HCT116 (cell line): Measurements from ENCODE around the gene PDE6D. TPM values are rescaled to one million over a fixed set of nuclear protein-coding genes. Genes with fewer than 3 reads are reported as not detected.

Experiments
- ATAC-seq: fragments of 200-7000 bp; cut with Tn5 transposase; 2 replicates; pipeline ENCODE4 v1.9.1; 2020; ENCODE audit warnings: mild to moderate bottlenecking, moderate library complexity
- BruUV-seq: library from RNA; stranded (reverse); fragments of 400-500 nt; replicated peaks from 2 replicates; lab custom pipeline; 2021; lab: Mats Ljungman, UMichigan
- CTCF ChIA-PET: fragments of 300-600 bp; sonication (Branson Sonifier 250); formaldehyde crosslinking; loops from one replicate; lab custom pipeline; 2021; ENCODE audit warnings: antibody characterized with exemption; lab: Charles Lee
- POLR2A ChIA-PET: fragments of 300-600, 350-600 bp; sonication (Branson Sonifier 250); formaldehyde crosslinking; loops from one replicate; lab custom pipeline; 2021; ENCODE audit warnings: antibody characterized with exemption; lab: Charles Lee
- RAD21 ChIA-PET, 2 experiments: fragments of 300-600 bp; sonication (Branson Sonifier 250); formaldehyde crosslinking; loops; one replicate each; lab custom pipeline; 2023; ENCODE audit warnings: low total read pairs in 2 of 2; ENCODE audit not compliant: uncharacterized antibody in 2 of 2, unreplicated experiment in 2 of 2, low non-redundant PET in 1 of 2; lab: Charles Lee
- DNase-seq: peaks from one replicate; pipeline ENCODE4 v3.0.0-alpha.2; 2010; ENCODE audit warnings: low read depth, low spot score
- H2AFZ ChIP-seq: fragments of 200-600 bp; shearing (Covaris generic), sonication (generic); 2 replicates; pipeline ENCODE4 v1.6.1; 2017; ENCODE audit warnings: low read depth, mixed run types, mixed read lengths, antibody characterized with exemption, low read length; ENCODE audit not compliant: poor library complexity, severe bottlenecking
- H3K27ac ChIP-seq: 2 replicates; pipeline ENCODE4 v1.5.1; 2012; ENCODE audit warnings: low read depth, low read length
- H3K27me3 ChIP-seq: fragments of 200-600 bp; sonication (generic); 2 replicates; pipeline ENCODE4 v1.6.1; 2016; ENCODE audit warnings: mixed run types, low read length, mixed read lengths; ENCODE audit not compliant: insufficient read depth
- H3K36me3 ChIP-seq, 2 experiments: fragments of 200-500 bp in 1 of 2; fragments of 200-600 bp in 1 of 2; sonication (Bioruptor generic) in 1 of 2; sonication (generic) in 1 of 2; 2 replicates each; pipeline versions ENCODE4 v1.5.1 to v1.6.1; 2014 to 2016; ENCODE audit warnings: low read length in 2 of 2, inconsistent platforms in 1 of 2, mixed read lengths in 1 of 2, mixed run types in 1 of 2; ENCODE audit not compliant: insufficient read depth in 2 of 2, control insufficient read depth in 1 of 2
- H3K4me1 ChIP-seq, 2 experiments: fragments of 200-600 bp in 1 of 2; sonication (generic) in 1 of 2; 2 replicates each; pipeline versions ENCODE4 v1.5.1 to v1.6.1; 2012 to 2017; ENCODE audit warnings: low read length in 2 of 2, inconsistent platforms in 1 of 2, mild to moderate bottlenecking in 1 of 2, mixed read lengths in 1 of 2, mixed run types in 1 of 2, moderate library complexity in 1 of 2; ENCODE audit not compliant: insufficient read depth in 2 of 2, control insufficient read depth in 1 of 2
- H3K4me2 ChIP-seq: fragments of 200-600 bp; sonication (generic); 2 replicates; pipeline ENCODE4 v1.6.1; 2017; ENCODE audit warnings: mixed run types, low read length, mixed read lengths
- H3K4me3 ChIP-seq, 2 experiments: fragments of 200-600 bp in 1 of 2; sonication (generic) in 1 of 2; replicated peaks in 1 of 2; 2 replicates each; pipeline ENCODE4 v1.5.1; 2011 to 2016; ENCODE audit warnings: low read length in 2 of 2, control low read depth in 1 of 2, low read depth in 1 of 2, mild to moderate bottlenecking in 1 of 2, mixed read lengths in 1 of 2, mixed run types in 1 of 2
- H3K79me2 ChIP-seq: fragments of 200-600 bp; sonication (generic); 2 replicates; pipeline ENCODE4 v1.6.1; 2017; ENCODE audit warnings: mild to moderate bottlenecking, mixed run types, low read length, moderate library complexity, mixed read lengths; ENCODE audit not compliant: insufficient read depth
- H3K9ac ChIP-seq: fragments of 200-600 bp; sonication (generic); 2 replicates; pipeline ENCODE4 v1.6.1; 2016; ENCODE audit warnings: low read length, mixed read lengths
- H3K9me2 ChIP-seq: fragments of 200-600 bp; sonication (generic), shearing (Covaris generic); 2 replicates; pipeline ENCODE4 v1.6.1; 2017; ENCODE audit warnings: mixed run types, mild to moderate bottlenecking, moderate library complexity; ENCODE audit not compliant: insufficient read depth
- H3K9me3 ChIP-seq, 2 experiments: fragments of 200-500 bp in 1 of 2; fragments of 200-600 bp in 1 of 2; sonication (Bioruptor generic) in 1 of 2; sonication (generic) in 1 of 2; 2 replicates each; pipeline ENCODE4 v1.6.1; 2014 to 2017; ENCODE audit warnings: low read length in 2 of 2, mixed read lengths in 2 of 2, inconsistent platforms in 1 of 2, low read depth in 1 of 2, mild to moderate bottlenecking in 1 of 2, mixed run types in 1 of 2, moderate library complexity in 1 of 2; ENCODE audit not compliant: control insufficient read depth in 1 of 2, insufficient read depth in 1 of 2
- H4K20me1 ChIP-seq: fragments of 200-600 bp; sonication (generic), shearing (Covaris generic); 2 replicates; pipeline ENCODE4 v1.6.1; 2017; ENCODE audit warnings: mixed run types, mild to moderate bottlenecking, moderate library complexity; ENCODE audit not compliant: insufficient read depth
- ATF3 ChIP-seq: IDR thresholded peaks from 2 replicates; pipeline ENCODE4 v1.6.1; 2012
- CBX3 ChIP-seq: IDR thresholded peaks from 2 replicates; pipeline ENCODE4 v1.6.1; 2012; ENCODE audit warnings: low read depth
- CEBPB ChIP-seq: IDR thresholded peaks from 2 replicates; pipeline ENCODE4 v1.6.1; 2012; ENCODE audit warnings: low read depth
- EGR1 ChIP-seq: IDR thresholded peaks from 2 replicates; pipeline ENCODE4 v1.6.1; 2012; ENCODE audit warnings: low read depth
- ELF1 ChIP-seq: IDR thresholded peaks from 2 replicates; pipeline ENCODE4 v1.6.1; 2012; ENCODE audit warnings: low read depth, borderline replicate concordance
- EZH2 ChIP-seq: fragments of 200-600 bp; sonication (generic); IDR thresholded peaks from 2 replicates; pipeline ENCODE4 v1.6.1; 2017; ENCODE audit warnings: antibody characterized with exemption, mixed run types
- EZH2phosphoT487 ChIP-seq: fragments of 200-600 bp; IDR thresholded peaks from 2 replicates; pipeline ENCODE4 v1.6.1; 2018; ENCODE audit warnings: antibody characterized with exemption, borderline replicate concordance
- FOSL1 ChIP-seq: IDR thresholded peaks from 2 replicates; pipeline ENCODE4 v1.6.1; 2012; ENCODE audit warnings: low read depth
- JUND ChIP-seq: IDR thresholded peaks from 2 replicates; pipeline ENCODE4 v1.6.1; 2012
- POLR2A ChIP-seq: IDR thresholded peaks from 2 replicates; pipeline ENCODE4 v1.7.0; 2011; ENCODE audit warnings: borderline replicate concordance; ENCODE audit not compliant: insufficient read depth, insufficient read length; ENCODE audit errors: extremely low read depth
- POLR2AphosphoS5 ChIP-seq: IDR thresholded peaks from 2 replicates; pipeline ENCODE4 v1.6.1; 2011; ENCODE audit warnings: mild to moderate bottlenecking, low read depth, low read length, moderate library complexity
- REST ChIP-seq: IDR thresholded peaks from 2 replicates; pipeline ENCODE4 v1.6.1; 2012; ENCODE audit warnings: low read depth
- SIN3A ChIP-seq: IDR thresholded peaks from 2 replicates; pipeline ENCODE4 v1.6.1; 2012; ENCODE audit warnings: low read depth
- SP1 ChIP-seq: IDR thresholded peaks from 2 replicates; pipeline ENCODE4 v1.6.1; 2012; ENCODE audit warnings: low read depth
- SRF ChIP-seq: IDR thresholded peaks from 2 replicates; pipeline ENCODE4 v1.6.1; 2012; ENCODE audit warnings: low read depth
- TCF7L2 ChIP-seq: IDR thresholded peaks from 2 replicates; pipeline ENCODE4 v1.7.0; 2011; ENCODE audit warnings: borderline replicate concordance, inconsistent platforms; ENCODE audit not compliant: insufficient read depth, insufficient read length; ENCODE audit errors: extremely low read depth
- YY1 ChIP-seq: IDR thresholded peaks from 2 replicates; pipeline ENCODE4 v1.6.1; 2011; ENCODE audit warnings: low read length, low read depth, moderate library complexity, mild to moderate bottlenecking; ENCODE audit not compliant: insufficient replicate concordance; ENCODE audit errors: extremely low read depth
- ZNF274 ChIP-seq: fragments of 200-500 bp; sonication (Bioruptor generic); IDR thresholded peaks from 2 replicates; pipeline ENCODE4 v1.6.1; 2014; ENCODE audit warnings: mild to moderate bottlenecking, low read depth, low read length, inconsistent platforms
- intact Hi-C: fragments of 100-400 bp; cut with micrococcal nuclease; formaldehyde crosslinking; loops from 2 replicates; pipeline ENCODE4 v1.10.0; 2022
- total RNA-seq: library from RNA; stranded (reverse); gene quantifications from one replicate; pipeline ENCODE4 v1.2.1, GENCODE V29; 2021; ENCODE audit not compliant: unreplicated experiment

The PDE6D gene
- total RNA-seq, 1 experiment from 2014 or later = 26.6 TPM

- CTCF ChIA-PET = interaction anchor here (1.4 kb wide), 1 partner anchor 8 kb away, joined by 6 read pairs; no protein-coding TSS in a partner anchor
Observed at GRCh38 chr2:231803501-231804138, 22.5 kb upstream of the PDE6D start.

More at GRCh38 chr2:231803501-231804138, 22.5 kb upstream of the PDE6D start:
- TF ChIP-seq ATF3 (no peak), CEBPB (no peak), SRF (no peak), EZH2 (no peak), YY1 (no peak), JUND (no peak), FOSL1 (no peak), EZH2phosphoT487 (no peak), REST (no peak), POLR2A (no peak), POLR2AphosphoS5 (no peak), SIN3A (no peak), ELF1 (no peak), SP1 (no peak), ZNF274 (no peak), CBX3 (no peak), TCF7L2 (no peak), EGR1 (no peak)
- no peaks in the 10 kb centered on the region for H3K27me3 ChIP-seq
- H3K36me3 ChIP-seq = peaks cover 27 to 33% of the 10 kb centered on the region in 2 experiments; a peak in 3 of 4 replicates
- ATAC-seq = no peak
- peaks cover 5% of the 10 kb centered on the region; the same call in 1 of the 2 replicates for H4K20me1 ChIP-seq
- no peak overlapping the region for H3K4me3 ChIP-seq
- H3K9ac ChIP-seq = no peak overlapping the region
- intact Hi-C loops = no loop called here
- H3K79me2 ChIP-seq = peaks cover 29% of the 10 kb centered on the region; the same call in 1 of the 2 replicates
- H3K9me3 ChIP-seq = no peaks in the 10 kb centered on the region
- no peaks in the 10 kb centered on the region for H3K4me1 ChIP-seq
- no TSS peak for BruUV-seq
- no peak overlapping the region for H3K27ac ChIP-seq
- H3K9me2 ChIP-seq = no peaks in the 10 kb centered on the region
- H2AFZ ChIP-seq = no peak overlapping the region
- H3K4me2 ChIP-seq = no peak overlapping the region
- ChIA-PET POLR2A (no interaction called here), RAD21 (no interaction called here)
- DNase-seq = no peak
